GM21447 (cell line): ENCODE results near the gene RRAGA.
"Not testable (repeated sequence)": the region's sequence is repeated elsewhere in the genome, so short reads cannot be mapped to it uniquely, and the experiment has no call there.

Experiments
- ATAC-seq: cut with Tn5 transposase; IDR thresholded peaks from one replicate; pipeline ENCODE4 v1.9.1; 2021; ENCODE audit not compliant: unreplicated experiment

RRAGA gene

GRCh38 chr9:19085295-19085694 is 36.1 kb downstream of the RRAGA start:
- peak; percentile 87 for ATAC-seq

DNA sequence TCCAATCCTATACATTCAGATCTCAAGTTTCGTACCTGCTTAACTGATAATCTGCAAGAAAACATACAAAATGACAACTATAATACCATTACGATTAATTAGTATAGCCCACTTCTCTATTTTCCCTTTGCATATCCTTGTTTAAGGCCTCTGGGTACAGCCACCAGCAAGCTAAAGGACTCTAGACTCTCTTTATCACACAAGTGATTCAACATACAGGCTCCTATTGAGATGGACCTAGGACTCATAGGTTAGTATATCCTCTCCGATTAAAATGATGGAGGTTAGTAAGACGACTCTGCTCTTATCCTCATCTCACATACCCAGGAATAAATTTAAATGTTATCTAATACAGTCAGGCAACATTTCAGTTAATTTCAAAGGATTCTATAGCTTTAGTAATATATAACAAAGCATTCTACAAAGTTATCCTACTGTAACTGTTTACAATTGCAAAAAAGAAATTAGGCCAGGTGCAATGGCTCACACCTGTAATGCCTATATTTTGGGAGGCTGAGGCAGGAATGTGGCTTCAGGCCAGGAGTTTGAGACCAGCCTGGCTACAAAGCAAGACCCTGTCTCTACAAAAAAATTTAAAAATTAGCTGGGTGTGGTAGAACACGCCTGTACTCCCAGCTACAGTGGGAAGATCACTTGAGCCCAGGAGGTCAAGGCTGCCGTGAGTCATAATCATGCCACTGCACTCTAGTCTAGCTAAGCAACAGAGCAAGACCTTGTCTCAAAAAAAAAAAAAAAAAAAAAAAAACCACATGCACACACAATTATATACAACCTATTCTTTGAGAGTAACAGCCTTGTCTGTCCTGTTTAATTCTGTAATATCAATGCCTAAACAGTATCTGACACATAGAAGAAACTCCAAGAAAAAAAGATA is 38.1 kb downstream of the RRAGA start:
- no peak for ATAC-seq

DNA sequence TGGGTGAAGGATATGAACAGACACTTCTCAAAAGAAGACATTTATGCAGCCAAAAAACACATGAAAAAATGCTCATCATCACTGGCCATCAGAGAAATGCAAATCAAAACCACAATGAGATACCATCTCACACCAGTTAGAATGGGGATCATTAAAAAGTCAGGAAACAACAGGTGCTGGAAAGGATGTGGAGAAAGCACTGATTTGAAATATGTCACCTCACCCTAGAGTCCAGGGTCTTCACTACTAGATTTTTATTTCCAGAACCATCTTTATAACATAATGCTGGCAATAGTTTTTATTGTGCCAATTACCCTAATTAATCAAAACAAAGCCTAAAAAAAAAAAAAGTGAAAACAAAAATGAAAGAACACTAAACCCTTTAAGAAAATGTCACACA is 48.2 kb downstream of the RRAGA start:
- not testable (repeated sequence) for ATAC-seq
